ENCODE data around the gene ERMN. TPM values are rescaled to one million over a fixed set of nuclear protein-coding genes. Genes with fewer than 3 reads are reported as not detected.
"Not testable (repeated sequence)": the region's sequence is repeated elsewhere in the genome, so short reads cannot be mapped to it uniquely, and the experiment has no call there.

ERMN gene
- total RNA-seq, 1 experiment from 2014 or later, result 0.04 TPM

DNA sequence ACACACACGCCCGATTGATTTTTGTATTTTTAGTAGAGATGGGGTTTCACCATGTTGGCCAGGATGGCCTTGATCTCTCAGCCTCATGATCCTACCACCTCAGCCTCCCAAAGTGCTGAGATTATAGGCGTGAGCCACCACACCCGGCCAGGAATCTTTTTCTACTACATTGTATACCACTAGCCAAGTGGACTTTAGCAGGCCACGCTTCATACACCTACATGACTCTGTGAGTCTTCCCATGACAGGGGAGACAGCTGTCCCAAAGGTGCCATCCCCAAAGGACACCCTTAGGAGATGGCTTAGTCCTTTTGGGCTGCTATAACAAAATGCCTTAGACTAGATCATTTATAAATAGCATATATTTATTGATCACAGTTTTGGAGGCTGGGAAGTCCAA lies 32.8 kb downstream of the ERMN start:
- DNase-seq (ENCODE audit: low spot score), result no peak

DNA sequence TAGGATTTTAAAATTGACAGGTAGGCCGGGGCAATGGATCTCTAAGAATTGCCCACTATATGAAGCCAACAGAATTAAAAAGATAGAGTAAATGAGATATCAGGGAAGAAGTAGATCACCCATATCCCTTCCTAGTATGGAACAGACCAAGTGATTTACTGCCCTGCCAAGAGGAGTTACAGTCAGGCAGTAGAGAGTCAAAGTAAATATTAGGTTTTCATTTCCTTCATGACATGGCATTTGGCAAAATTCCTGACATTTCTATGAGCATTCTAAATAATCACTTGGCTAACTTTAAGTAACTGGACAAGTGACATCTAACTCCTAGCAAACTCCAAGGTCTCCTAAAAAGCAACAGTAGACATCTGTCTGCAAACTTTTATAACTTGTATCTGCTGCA lies 34.6 kb downstream of the ERMN start:
- no peak for DNase-seq (ENCODE audit: low spot score)

DNA sequence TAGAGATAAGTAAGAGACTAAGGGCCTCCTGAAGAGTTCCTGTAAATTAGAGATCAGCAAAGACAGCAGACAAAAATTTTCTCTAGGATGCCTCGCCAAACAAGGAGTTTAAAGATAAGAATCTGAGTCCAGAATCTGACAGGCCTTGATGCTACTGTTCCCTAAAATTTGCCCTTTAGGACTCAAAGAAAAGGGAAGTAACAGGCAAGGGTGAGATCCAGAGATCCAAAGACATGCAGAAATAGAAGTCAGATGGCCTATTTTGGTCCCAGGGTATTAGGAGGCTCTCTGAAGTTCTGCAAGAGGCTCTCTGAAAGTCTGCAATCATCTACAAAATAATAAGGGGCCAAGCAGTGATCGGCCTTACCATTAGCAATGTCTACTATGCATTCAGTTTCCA lies 35.1 kb downstream of the ERMN start:
- DNase-seq (ENCODE audit: low spot score), result no peak

DNA sequence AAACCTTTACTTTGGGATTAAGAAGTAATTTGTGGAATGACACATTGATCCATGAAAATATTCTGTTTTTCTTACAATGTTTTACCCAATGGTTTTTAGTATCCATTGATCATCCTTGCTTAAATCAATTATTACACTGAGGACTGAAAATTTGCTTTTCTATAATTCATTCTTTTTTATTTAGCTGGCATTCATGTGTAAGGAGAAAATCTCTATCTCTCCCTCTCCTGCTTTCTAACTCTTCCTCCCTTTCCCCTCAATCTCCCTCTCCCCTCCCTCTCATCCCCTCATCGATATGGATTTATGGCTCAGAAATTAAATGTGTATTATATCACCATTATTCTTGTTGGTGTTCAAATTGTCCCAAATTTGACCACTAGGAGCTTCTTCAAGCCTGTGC lies 38.5 kb downstream of the ERMN start:
- DNase-seq (ENCODE audit: low spot score), result no peak

DNA sequence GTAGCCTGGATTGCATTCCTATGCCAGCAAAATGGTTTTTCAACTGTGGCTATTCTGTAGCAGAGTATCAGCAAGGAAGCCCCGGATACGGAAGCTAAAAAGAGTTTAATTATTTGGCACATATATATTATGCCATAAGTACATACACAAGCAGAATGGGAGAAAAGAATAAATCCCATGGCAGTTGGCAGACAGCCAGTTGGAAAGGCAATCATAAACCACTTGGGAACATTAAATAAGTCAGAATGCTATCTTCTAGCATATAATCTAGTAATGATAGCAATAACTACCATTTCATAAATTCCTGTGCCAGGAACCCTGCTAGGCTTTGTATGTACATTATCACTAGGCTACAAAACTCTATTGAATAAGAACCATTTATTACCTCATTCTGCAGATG lies 42.2 kb downstream of the ERMN start:
- DNase-seq (ENCODE audit: low spot score), result no peak

DNA sequence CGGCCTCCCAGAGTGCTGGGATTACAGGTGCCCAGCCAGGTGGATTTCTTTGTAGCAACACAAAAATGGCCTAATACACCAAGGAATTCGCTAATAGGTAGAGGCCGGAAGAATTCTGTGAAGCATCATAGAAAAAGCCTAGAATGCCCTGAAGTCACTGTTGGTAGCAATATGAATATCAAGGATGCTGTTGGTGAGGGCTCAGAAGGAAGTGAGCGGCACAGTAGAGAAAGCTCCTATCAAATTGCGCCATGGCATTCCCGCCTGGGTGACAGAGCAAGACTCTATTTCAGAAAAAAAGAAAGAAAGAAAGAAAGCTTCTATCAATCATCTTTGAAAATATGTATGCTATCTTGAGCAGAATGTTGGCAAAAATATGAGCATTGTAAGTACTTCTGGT lies 44.3 kb downstream of the ERMN start:
- no peak for DNase-seq (ENCODE audit: low spot score)

DNA sequence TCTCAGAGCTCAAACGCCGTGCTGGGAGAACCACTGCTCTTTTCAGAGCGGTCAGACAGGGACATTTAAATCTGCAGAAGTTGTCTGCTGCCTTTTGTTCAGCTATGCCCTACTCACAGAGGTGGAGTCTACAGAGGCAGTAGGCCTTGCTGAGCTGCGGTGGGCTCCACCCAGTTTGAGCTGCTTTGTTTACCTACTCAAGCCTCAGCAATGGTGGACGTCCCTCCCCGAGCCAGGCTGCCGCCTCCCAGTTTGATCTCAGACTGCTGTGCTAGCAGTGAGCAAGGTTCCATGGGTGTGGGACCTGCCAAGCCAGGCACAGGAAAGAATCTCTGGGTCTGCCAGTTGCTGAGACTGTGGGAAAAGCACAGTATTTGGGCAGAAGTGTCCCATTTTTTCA lies 46.3 kb downstream of the ERMN start:
- not testable (repeated sequence) for DNase-seq (ENCODE audit: low spot score)

DNA sequence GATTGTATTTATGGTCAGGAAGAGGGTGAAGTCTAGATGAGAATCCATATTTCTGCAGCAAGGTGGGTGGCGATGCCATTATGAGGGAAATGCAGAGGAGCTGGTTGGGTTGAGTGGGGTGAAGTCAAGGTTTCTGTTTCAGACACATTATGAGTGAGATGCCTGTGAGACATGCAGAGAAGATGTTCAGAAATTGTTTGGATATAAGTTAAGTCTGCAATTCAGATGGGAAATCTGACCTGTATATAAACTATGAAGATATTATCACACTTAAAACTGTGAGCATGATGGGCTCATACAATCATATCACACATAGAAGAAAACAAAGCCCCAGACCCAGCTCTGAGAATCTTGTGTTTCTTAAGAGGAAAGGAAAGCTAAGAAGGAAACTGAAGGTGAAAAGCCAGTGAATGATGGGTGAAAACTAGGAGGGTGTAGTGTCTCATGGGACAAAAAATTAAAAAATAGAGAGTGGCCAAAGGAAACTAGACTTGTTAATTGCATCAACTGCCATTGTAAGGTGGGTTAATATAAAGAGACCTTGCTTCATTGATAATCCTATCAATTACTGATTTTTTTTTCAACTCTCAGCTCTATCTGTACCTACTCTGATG lies 53.9 kb downstream of the ERMN start:
- no peak for DNase-seq (ENCODE audit: low spot score)

DNA sequence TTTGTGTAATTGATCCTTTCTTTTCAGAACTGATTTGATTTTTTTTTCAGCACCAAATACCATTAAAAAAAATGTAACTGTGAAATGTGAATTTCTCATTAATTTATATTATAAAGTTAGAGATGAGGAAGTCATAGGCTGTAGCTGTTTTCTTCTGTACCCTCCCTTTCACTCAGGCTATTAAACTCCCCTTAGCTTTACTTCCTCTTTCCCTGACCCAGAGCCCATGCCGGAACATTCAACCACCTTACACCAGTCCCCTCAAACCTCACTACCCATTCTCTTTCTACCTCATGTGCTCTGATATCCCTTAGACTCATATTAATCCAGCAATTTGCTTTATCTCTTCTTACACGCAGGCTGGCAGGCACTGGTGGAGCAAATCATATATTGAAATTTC lies 55.7 kb downstream of the ERMN start:
- DNase-seq (ENCODE audit: low spot score), result no peak

DNA sequence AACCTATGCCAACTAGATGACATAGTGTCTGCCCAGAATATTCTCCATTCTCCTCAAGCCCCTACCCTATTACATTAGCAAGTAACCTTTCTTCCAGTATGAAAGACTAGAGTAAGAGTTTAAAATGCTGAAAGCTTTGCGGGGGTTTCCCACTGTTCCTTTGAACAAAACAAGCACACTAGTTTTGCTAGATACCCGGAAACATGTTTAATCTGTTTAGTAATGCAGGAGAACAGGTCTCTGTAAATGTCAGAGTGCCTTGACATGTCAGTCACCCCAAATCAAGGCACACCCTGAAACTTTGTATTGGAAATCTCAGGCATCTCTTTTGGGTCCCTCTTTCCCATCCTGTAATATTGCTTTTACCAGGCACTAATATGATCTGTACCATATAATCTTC lies 56.6 kb downstream of the ERMN start:
- DNase-seq (ENCODE audit: low spot score), result no peak

Other genes starting within 250 kb of the ERMN start
- gene GALNT5, start 68.1 kb downstream of the ERMN start, total RNA-seq (2014; rRNA removed; shearing (Covaris generic)), result 0.04 and 0.14 TPM in 2 replicates
- gene CYTIP, start 118.3 kb upstream of the ERMN start, total RNA-seq (2014; rRNA removed; shearing (Covaris generic)), result 0.06 TPM in 1 of 2 replicates, not detected in the other